Stimulated activated CD4-positive, alpha-beta T cell treated with anti-CD3 and anti-CD28 coated beads, Interleukin-2, amount 100 ng/mL, for 4 hours (primary cell): ENCODE data around the gene TTC34.
A peak's percentile ranks its signal among the peaks of the same experiment; 100 is the strongest.
"Not testable (repeated sequence)": the region's sequence is repeated elsewhere in the genome, so short reads cannot be mapped to it uniquely, and the experiment has no call there.

Experiments used
- DNase-seq: peaks from one replicate; pipeline ENCODE4 v3.0.0-alpha.2; 2020; ENCODE audit warnings: low read depth

The TTC34 gene

GRCh38 chr1:2676726-2677125 lies 124.8 kb downstream of the TTC34 start:
- DNase-seq = not testable (repeated sequence)

- not testable (repeated sequence) for DNase-seq
Observed at GRCh38 chr1:2671656-2672055, 129.8 kb downstream of the TTC34 start.

GRCh38 chr1:2659806-2660205 lies 141.7 kb downstream of the TTC34 start:
- DNase-seq = not testable (repeated sequence)

GRCh38 chr1:2657909-2658308 lies 143.6 kb downstream of the TTC34 start:
- DNase-seq = not testable (repeated sequence)

- not testable (repeated sequence) for DNase-seq
Observed at GRCh38 chr1:2657124-2657523, 144.4 kb downstream of the TTC34 start.

GRCh38 chr1:2655598-2656434 lies 145.7 kb downstream of the TTC34 start:
- not testable (repeated sequence) for DNase-seq

GRCh38 chr1:2654443-2654948 lies 147.0 kb downstream of the TTC34 start:
- not testable (repeated sequence) for DNase-seq

DNA sequence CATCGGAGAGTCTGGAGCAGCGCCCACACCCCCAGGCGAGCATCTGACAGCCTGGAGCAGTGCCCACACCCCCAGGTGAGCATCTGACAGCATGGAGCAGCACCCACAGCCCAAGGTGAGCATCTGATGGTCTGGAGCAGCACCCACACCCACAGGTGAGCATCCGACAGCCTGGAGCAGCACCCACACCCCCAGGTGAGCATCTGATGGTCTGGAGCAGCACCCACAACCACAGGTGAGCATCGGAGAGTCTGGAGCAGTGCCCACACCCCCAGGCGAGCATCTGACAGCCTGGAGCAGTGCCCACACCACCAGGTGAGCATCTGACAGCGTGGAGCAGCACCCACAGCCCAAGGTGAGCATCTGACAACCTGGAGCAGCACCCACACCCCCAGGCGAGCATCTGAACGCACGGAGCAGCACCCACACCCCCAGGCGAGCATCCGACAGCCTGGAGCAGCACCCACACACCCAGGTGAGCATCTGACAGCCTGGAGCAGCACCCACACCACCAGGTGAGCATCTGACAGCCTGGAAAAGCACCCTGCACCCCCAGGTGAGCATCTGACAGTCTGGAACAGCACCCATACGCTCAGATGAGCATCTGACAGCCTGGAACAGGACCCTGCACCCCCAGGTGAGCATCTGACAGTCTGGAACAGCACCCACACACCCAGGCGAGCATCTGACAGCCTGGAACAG lies 147.6 kb downstream of the TTC34 start:
- DNase-seq = not testable (repeated sequence)

DNA sequence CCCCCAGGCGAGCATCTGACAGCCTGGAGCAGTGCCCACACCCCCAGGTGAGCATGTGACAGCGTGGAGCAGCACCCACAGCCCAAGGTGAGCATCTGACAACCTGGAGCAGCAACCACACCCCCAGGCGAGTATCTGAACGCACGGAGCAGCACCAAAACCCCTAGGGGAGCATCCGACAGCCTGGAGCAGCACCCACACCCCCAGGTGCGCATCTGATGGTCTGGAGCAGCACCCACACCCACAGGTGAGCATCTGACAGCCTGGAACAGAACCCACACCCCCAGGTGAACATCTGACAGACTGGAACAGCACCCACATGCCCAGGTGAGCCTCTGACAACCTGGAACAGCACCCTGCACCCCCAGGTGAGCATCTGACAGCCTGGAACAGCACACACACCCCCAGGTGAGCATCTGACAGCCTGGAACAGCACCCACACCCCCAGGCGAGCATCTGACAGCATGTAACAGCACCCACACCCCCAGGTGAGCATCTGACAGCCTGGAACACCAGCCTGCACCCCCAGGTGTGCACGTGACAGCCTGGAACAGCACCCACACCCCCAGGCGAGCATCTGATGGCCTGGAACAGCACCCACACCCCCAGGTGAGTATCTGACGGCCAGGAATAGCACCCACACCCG lies 148.4 kb downstream of the TTC34 start:
- not testable (repeated sequence) for DNase-seq

GRCh38 chr1:2652152-2652925 lies 149.2 kb downstream of the TTC34 start:
- not testable (repeated sequence) for DNase-seq

DNA sequence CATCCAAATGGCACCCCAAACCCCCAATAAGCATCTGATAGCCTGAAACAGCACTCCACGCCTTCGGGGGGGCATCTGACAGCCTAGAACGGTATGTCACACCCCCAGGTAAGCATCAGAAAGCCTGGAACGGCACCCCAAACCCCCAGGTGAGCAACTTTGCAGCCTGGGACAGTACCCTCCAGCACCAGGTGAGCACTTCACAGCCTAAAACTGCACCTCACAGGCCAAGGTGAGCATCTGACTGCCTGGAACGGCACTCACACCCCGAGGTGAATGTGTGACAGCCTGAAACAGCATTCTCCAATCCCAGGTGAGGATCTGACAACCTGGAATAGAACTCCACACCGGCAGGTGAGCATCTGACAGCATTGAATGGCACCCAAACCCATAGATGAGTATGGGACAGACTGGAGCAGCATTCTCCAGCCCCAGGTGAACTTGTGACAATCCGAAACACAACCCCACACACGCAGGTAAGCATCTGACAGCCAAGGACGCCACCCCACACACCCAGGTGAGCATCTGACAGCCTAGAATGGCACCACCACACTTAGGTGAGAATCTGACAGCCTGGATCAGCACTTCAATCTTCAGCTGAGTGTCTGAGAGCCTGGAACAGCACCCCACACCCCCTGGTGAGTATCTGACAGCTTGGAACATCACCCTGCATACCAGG lies 150.4 kb downstream of the TTC34 start:
- DNase-seq = no peak

DNA sequence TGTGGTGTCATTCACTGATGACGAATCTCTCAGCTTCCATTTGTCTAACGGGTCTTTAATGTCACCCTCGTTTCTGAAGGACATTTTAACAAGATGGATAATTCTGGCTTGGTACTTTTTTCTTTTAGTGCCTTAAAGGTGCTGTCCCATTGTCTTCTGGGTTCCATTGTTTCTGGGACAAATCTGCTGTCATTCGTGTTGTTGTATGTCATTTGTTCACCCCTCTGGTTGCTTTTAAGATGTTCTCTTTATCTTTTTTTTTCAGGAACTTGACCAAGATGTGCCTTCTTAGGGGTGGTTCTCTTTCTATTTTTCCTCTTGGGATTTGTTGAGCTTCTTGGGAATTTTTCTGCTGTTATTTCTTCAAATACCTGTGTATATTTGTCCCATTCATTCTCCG lies 154.7 kb downstream of the TTC34 start:
- DNase-seq = no peak

DNA sequence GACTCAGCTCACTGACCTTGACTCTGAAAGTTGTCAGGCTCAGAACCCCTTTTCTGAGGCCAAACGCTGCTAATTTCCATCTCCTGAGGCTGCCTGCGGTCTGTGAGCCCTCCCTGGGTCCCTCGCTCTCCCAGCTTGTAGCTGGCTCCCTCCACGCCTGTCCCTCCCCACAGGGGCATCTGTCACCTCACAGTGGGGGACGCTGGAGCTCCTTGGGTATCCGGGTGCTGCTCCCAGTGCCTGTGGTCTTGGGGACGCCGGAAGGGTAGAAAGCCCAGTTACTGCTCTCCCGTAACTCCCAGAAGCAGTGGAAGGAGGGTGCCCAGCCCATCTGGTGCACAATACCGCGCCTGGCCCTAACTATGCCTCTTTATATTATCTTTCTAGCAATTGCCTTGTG lies 155.7 kb downstream of the TTC34 start:
- no peak for DNase-seq

GRCh38 chr1:2645143-2645542 lies 156.3 kb downstream of the TTC34 start:
- DNase-seq = no peak

- DNase-seq = no peak
Observed at GRCh38 chr1:2644591-2645101, 156.8 kb downstream of the TTC34 start.

DNA sequence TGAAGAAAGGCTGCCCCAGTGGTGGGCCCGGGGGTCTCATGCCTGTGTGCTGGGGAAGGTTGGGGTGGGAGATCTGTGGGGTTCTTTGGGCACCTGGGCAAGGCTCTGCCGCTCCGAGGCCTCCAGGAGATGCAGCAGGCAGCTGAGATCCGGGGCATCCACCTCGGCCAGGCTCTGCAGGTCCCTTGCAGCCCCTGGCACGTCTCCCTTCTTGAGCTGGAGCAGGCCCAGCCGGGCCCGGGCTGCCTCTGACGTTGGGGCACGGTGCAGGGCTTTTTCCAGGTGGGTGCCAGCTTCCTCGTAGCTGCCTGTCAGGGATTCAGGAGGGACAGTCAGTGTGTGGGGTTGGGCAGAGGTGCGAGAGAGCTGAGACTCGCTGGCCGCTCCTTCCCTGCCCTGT lies 157.3 kb downstream of the TTC34 start:
- DNase-seq = no peak

- DNase-seq = no peak
Observed at GRCh38 chr1:2643414-2644077, 157.9 kb downstream of the TTC34 start.

GRCh38 chr1:2642560-2643413 lies 158.7 kb downstream of the TTC34 start:
- peak; percentile 93 for DNase-seq

- DNase-seq = no peak
Observed at GRCh38 chr1:2642131-2642559, 159.3 kb downstream of the TTC34 start.
